ENCODE data around the gene BTBD2. TPM values are rescaled to one million over a fixed set of nuclear protein-coding genes. Genes with fewer than 3 reads are reported as not detected.

Gene BTBD2
- total and polyA plus RNA-seq, 4 experiments from 2014 or later: 2.8 to 59.4 (median 29.4) TPM

- peak overlapping the region in 3 of 7 donors; percentile 22 to 62 (median 27) for H3K27ac Mint-ChIP-seq
- CTCF ChIA-PET (ENCODE audit: partially characterized antibody): interaction anchor here (0.6 kb wide), 1 partner anchor 11 kb away, joined by 3 read pairs; no protein-coding TSS in a partner anchor
Measured at GRCh38 chr19:1970003-1970805, 45.3 kb downstream of the BTBD2 start.

GRCh38 chr19:1969176-1970002 is 46.1 kb downstream of the BTBD2 start:
- H3K4me3 Mint-ChIP-seq: no peak overlapping the region
- H3K27ac Mint-ChIP-seq: peak overlapping the region in 2 of 7 donors; percentile 52 to 53
- Histone ChIP-seq H3K4me1 (ENCODE audit: insufficient read depth, low read length) (peaks cover 19% of the 10 kb centered on the region), H3K36me3 (ENCODE audit: insufficient read depth, low read length) (peaks cover 3% of the 10 kb centered on the region), H3K27ac (ENCODE audit: low read depth, low read length) (no peak overlapping the region), H3K9me3 (ENCODE audit: control insufficient read depth in 1 of 2, low read length in 2 of 2) (no peaks in the 10 kb centered on the region), H3K4me3 (ENCODE audit: low read length in 2 of 2) (no peak overlapping the region), H3K27me3 (ENCODE audit: insufficient read depth, low read length) (no peaks in the 10 kb centered on the region)
- no peaks in the 10 kb centered on the region for H3K27me3 Mint-ChIP-seq
- POLR2A ChIA-PET (ENCODE audit: partially characterized antibody): no interaction called here
- peaks cover 21 to 43% (median 22%) of the 10 kb centered on the region in 4 donors for H3K4me1 Mint-ChIP-seq
- intact Hi-C loops (cut with micrococcal nuclease): no loop called here
- H3K9me3 Mint-ChIP-seq: no peaks in the 10 kb centered on the region
- no peak for DNase-seq
- CTCF ChIA-PET (ENCODE audit: partially characterized antibody): interaction anchor here (0.6 to 1.1 kb wide), 2 partner anchors 12 to 51 kb away, joined by 3 to 4 read pairs; no protein-coding TSS in a partner anchor
- H3K36me3 Mint-ChIP-seq: peaks cover 4 to 16% of the 10 kb centered on the region in 2 donors

More at GRCh38 chr19:1970003-1970805, 45.3 kb downstream of the BTBD2 start:
- Histone ChIP-seq H3K27me3 (ENCODE audit: insufficient read depth, low read length) (no peaks in the 10 kb centered on the region), H3K36me3 (ENCODE audit: insufficient read depth, low read length) (peaks cover 10% of the 10 kb centered on the region), H3K4me3 (ENCODE audit: low read length in 2 of 2) (no peak overlapping the region), H3K27ac (ENCODE audit: low read depth, low read length) (no peak overlapping the region), H3K9me3 (ENCODE audit: control insufficient read depth in 1 of 2, low read length in 2 of 2) (no peaks in the 10 kb centered on the region), H3K4me1 (ENCODE audit: insufficient read depth, low read length) (peaks cover 19% of the 10 kb centered on the region)
- POLR2A ChIA-PET (ENCODE audit: partially characterized antibody): no interaction called here
- Mint-ChIP-seq H3K9me3 (peaks cover 0 to under 1% (median 0%) of the 10 kb centered on the region in 8 donors), H3K36me3 (peaks cover 7 to 18% of the 10 kb centered on the region in 2 donors), H3K27me3 (no peaks in the 10 kb centered on the region), H3K4me1 (peaks cover 21 to 47% (median 22%) of the 10 kb centered on the region in 4 donors), H3K4me3 (peak overlapping the region in 1 of 8 donors; percentile 31)
- no peak for DNase-seq
- intact Hi-C loops (cut with micrococcal nuclease): no loop called here

GRCh38 chr19:1968279-1969175 is 47.0 kb downstream of the BTBD2 start:
- ChIA-PET POLR2A (ENCODE audit: partially characterized antibody) (no interaction called here), CTCF (ENCODE audit: partially characterized antibody) (interaction anchor here (1.1 kb wide), 1 partner anchor 52 kb away, joined by 4 read pairs; no protein-coding TSS in a partner anchor)
- Histone ChIP-seq H3K4me3 (ENCODE audit: low read length in 2 of 2) (no peak overlapping the region), H3K36me3 (ENCODE audit: insufficient read depth, low read length) (no peaks in the 10 kb centered on the region), H3K4me1 (ENCODE audit: insufficient read depth, low read length) (peaks cover 19% of the 10 kb centered on the region), H3K27me3 (ENCODE audit: insufficient read depth, low read length) (no peaks in the 10 kb centered on the region), H3K27ac (ENCODE audit: low read depth, low read length) (no peak overlapping the region), H3K9me3 (ENCODE audit: control insufficient read depth in 1 of 2, low read length in 2 of 2) (no peaks in the 10 kb centered on the region)
- Mint-ChIP-seq H3K27me3 (no peaks in the 10 kb centered on the region), H3K36me3 (peaks cover 4 to 16% of the 10 kb centered on the region in 2 donors), H3K4me1 (peaks cover 17 to 37% (median 20%) of the 10 kb centered on the region in 4 donors), H3K4me3 (no peak overlapping the region), H3K27ac (peak overlapping the region in 2 of 7 donors; percentile 24 to 53), H3K9me3 (no peaks in the 10 kb centered on the region)
- intact Hi-C loops (cut with micrococcal nuclease): no loop called here
- no peak for DNase-seq

GRCh38 chr19:1967087-1967608 is 48.4 kb downstream of the BTBD2 start:
- Mint-ChIP-seq H3K4me3 (peak overlapping the region in 7 of 8 donors; percentile 35 to 75 (median 60)), H3K4me1 (peaks cover 14 to 25% (median 16%) of the 10 kb centered on the region in 4 donors), H3K9me3 (no peaks in the 10 kb centered on the region), H3K36me3 (peaks cover 4 to 13% of the 10 kb centered on the region in 2 donors), H3K27me3 (no peaks in the 10 kb centered on the region), H3K27ac (peak overlapping the region; percentile 73 to 89 (median 83))
- H3K4me1 ChIP-seq (ENCODE audit: insufficient read depth, low read length): peaks cover 19% of the 10 kb centered on the region
- H3K9me3 ChIP-seq (ENCODE audit: control insufficient read depth in 1 of 2, low read length in 2 of 2): no peaks in the 10 kb centered on the region
- H3K4me3 ChIP-seq (ENCODE audit: low read length in 2 of 2): no peak overlapping the region
- H3K36me3 ChIP-seq (ENCODE audit: insufficient read depth, low read length): no peaks in the 10 kb centered on the region
- DNase-seq: peak; percentile 12 to 60 (median 41)
- CTCF ChIA-PET (ENCODE audit: partially characterized antibody): no interaction called here
- intact Hi-C loops (cut with micrococcal nuclease): no loop called here
- H3K27ac ChIP-seq (ENCODE audit: low read depth, low read length): peak overlapping the region; percentile 21
- POLR2A ChIA-PET (ENCODE audit: partially characterized antibody): no interaction called here
- H3K27me3 ChIP-seq (ENCODE audit: insufficient read depth, low read length): no peaks in the 10 kb centered on the region

- H3K27me3 Mint-ChIP-seq: no peaks in the 10 kb centered on the region
- peaks cover 19% of the 10 kb centered on the region for H3K4me1 ChIP-seq (ENCODE audit: insufficient read depth, low read length)
- CTCF ChIA-PET (ENCODE audit: partially characterized antibody): interaction anchor here (1.2 kb wide), 1 partner anchor 32 kb away, joined by 3 read pairs; no protein-coding TSS in a partner anchor
- H3K36me3 Mint-ChIP-seq: peaks cover 4 to 19% of the 10 kb centered on the region in 2 donors
- H3K4me1 Mint-ChIP-seq: peaks cover 15 to 40% (median 25%) of the 10 kb centered on the region in 4 donors
- POLR2A ChIA-PET (ENCODE audit: partially characterized antibody): no interaction called here
- H3K27me3 ChIP-seq (ENCODE audit: insufficient read depth, low read length): no peaks in the 10 kb centered on the region
- no peaks in the 10 kb centered on the region for H3K9me3 Mint-ChIP-seq
- H3K27ac ChIP-seq (ENCODE audit: low read depth, low read length): no peak overlapping the region
- no peak for DNase-seq
- H3K9me3 ChIP-seq (ENCODE audit: control insufficient read depth in 1 of 2, low read length in 2 of 2): no peaks in the 10 kb centered on the region
- H3K27ac Mint-ChIP-seq: peak overlapping the region in 1 of 7 donors; percentile 43
- H3K4me3 Mint-ChIP-seq: no peak overlapping the region
- no peaks in the 10 kb centered on the region for H3K36me3 ChIP-seq (ENCODE audit: insufficient read depth, low read length)
- intact Hi-C loops (cut with micrococcal nuclease): no loop called here
- H3K4me3 ChIP-seq (ENCODE audit: low read length in 2 of 2): no peak overlapping the region
Measured at GRCh38 chr19:1962674-1963073, 52.8 kb downstream of the BTBD2 start.

- CTCF ChIA-PET (ENCODE audit: partially characterized antibody): interaction anchor here (0.6 to 1.2 kb wide), 2 partner anchors 31 to 195 kb away, joined by 3 read pairs; no protein-coding TSS in a partner anchor
- intact Hi-C loops (cut with micrococcal nuclease): no loop called here
- POLR2A ChIA-PET (ENCODE audit: partially characterized antibody): no interaction called here
- H3K27ac Mint-ChIP-seq: peak overlapping the region in 3 of 7 donors; percentile 25 to 68 (median 50)
- no peaks in the 10 kb centered on the region for H3K9me3 ChIP-seq (ENCODE audit: control insufficient read depth in 1 of 2, low read length in 2 of 2)
- H3K4me1 ChIP-seq (ENCODE audit: insufficient read depth, low read length): peaks cover 7% of the 10 kb centered on the region
- no peaks in the 10 kb centered on the region for H3K9me3 Mint-ChIP-seq
- no peaks in the 10 kb centered on the region for H3K27me3 Mint-ChIP-seq
- peaks cover 8 to 38% (median 16%) of the 10 kb centered on the region in 4 donors for H3K4me1 Mint-ChIP-seq
- H3K27me3 ChIP-seq (ENCODE audit: insufficient read depth, low read length): no peaks in the 10 kb centered on the region
- H3K36me3 ChIP-seq (ENCODE audit: insufficient read depth, low read length): no peaks in the 10 kb centered on the region
- peaks cover 4 to 14% of the 10 kb centered on the region in 2 donors for H3K36me3 Mint-ChIP-seq
- no peak for DNase-seq
- no peak overlapping the region for H3K4me3 ChIP-seq (ENCODE audit: low read length in 2 of 2)
- peak overlapping the region in 1 of 8 donors; percentile 20 for H3K4me3 Mint-ChIP-seq
- H3K27ac ChIP-seq (ENCODE audit: low read depth, low read length): no peak overlapping the region
Measured at GRCh38 chr19:1961000-1961883, 54.3 kb downstream of the BTBD2 start.
